Ovary (tissue), 3 donors: Measurements from ENCODE around the gene FSTL5.

ENCODE experiments used
- POLR2A ChIP-seq: fragments of 450-650 bp; IDR thresholded peaks from one replicate; pipeline ENCODE4 v1.6.1; 2017; ENCODE audit warnings: antibody characterized with exemption, mild to moderate bottlenecking, moderate library complexity
- TF ChIP-seq, protein P1 (sequence below), 3 donors: fragments of 450-650 bp in 2 of 3; fragments of 200-600 bp in 1 of 3; IDR thresholded peaks; one replicate each; pipeline versions ENCODE4 v1.5.1 to v1.8.0; 2016 to 2022; ENCODE audit warnings: antibody characterized with exemption in 3 of 3, mild to moderate bottlenecking in 1 of 3
- donor health status: DM: no; HTN: no; CAD: no.

DNA sequence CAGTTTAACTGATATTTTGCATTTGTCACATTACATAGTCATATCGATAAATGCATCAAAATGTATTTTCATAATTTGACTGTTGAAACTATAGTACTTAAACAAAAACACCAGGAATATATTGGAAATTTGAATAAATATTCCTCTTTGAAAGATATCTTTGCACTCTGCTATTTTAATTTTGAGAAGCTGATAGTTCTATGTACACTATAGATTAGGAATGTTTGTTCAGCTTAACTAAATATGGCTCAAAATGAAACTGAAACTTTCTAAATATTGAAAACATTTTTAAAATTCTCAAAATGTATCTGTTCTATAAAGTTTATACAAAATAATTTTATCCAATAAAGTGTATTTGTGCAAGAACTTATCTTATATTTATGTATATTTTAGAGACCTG lies 510.1 kb downstream of the FSTL5 start:
- TF ChIP-seq, protein P1, sequence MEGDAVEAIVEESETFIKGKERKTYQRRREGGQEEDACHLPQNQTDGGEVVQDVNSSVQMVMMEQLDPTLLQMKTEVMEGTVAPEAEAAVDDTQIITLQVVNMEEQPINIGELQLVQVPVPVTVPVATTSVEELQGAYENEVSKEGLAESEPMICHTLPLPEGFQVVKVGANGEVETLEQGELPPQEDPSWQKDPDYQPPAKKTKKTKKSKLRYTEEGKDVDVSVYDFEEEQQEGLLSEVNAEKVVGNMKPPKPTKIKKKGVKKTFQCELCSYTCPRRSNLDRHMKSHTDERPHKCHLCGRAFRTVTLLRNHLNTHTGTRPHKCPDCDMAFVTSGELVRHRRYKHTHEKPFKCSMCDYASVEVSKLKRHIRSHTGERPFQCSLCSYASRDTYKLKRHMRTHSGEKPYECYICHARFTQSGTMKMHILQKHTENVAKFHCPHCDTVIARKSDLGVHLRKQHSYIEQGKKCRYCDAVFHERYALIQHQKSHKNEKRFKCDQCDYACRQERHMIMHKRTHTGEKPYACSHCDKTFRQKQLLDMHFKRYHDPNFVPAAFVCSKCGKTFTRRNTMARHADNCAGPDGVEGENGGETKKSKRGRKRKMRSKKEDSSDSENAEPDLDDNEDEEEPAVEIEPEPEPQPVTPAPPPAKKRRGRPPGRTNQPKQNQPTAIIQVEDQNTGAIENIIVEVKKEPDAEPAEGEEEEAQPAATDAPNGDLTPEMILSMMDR (IDR thresholded peaks at IDR 0.05), result no peak
- no peak for TF ChIP-seq POLR2A
